Measurements from ENCODE around the gene ADRM1. TPM values are rescaled to one million over a fixed set of nuclear protein-coding genes. Genes with fewer than 3 reads are reported as not detected.

The ADRM1 gene, protein sequence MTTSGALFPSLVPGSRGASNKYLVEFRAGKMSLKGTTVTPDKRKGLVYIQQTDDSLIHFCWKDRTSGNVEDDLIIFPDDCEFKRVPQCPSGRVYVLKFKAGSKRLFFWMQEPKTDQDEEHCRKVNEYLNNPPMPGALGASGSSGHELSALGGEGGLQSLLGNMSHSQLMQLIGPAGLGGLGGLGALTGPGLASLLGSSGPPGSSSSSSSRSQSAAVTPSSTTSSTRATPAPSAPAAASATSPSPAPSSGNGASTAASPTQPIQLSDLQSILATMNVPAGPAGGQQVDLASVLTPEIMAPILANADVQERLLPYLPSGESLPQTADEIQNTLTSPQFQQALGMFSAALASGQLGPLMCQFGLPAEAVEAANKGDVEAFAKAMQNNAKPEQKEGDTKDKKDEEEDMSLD
- total RNA-seq (2014; rRNA removed; shearing (Covaris generic)): 160 and 174 TPM in 2 replicates

DNA sequence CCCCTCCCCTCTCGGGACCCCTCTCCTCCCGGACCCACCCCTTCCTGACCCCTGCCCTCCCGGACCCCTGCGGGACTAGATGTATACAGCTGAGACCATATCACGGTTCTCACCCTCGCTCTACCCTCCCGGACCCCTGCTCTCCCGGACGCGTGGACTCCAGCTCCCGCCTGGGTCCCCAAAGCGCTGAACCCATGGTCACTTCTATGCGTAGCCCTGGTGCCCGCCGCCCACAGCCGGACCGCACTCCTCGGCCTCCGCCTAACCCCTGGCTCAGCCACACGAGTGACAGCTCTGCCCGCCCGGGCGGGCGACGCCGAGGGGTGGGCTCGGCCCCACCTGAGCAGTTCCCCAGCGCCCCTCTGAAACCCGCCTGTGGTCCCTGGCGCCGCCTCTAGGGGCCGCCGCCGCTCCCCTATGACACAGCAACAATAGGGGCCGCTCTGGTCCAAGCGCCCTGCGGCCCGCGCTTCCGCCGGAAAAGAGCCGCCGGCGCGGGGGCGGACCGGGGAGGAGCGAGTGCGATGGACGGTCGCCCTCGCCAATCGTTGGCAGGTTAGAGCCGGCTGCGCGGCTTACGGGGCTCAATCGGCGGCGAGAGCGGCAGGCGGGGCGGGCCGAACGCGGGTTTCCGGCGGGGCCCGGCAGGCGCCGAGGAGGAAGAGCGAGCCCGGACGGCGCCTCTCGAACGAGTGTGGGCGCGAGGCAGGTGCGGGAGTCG, at the start of gene ADRM1:
TSS of gene ADRM1 (plus strand) at position 657 of the 721 bp plus-strand sequence. CDS start 572 bp downstream, outside the sequence.
- Histone ChIP-seq H3K27me3 (no peaks in the 10 kb centered on the region), H3K4me1 (peaks cover 7% of the 10 kb centered on the region), H3K27ac (peak within 1 kb of the TSS; percentile 71), H3K36me3 (peaks cover 41% of the 10 kb centered on the region), H3K4me3 (peak within 1 kb of the TSS; percentile 91), H3K9me3 (replicated peaks) (no peaks in the 10 kb centered on the region)
- DNase-seq: peak; percentile 99 to 100

DNA sequence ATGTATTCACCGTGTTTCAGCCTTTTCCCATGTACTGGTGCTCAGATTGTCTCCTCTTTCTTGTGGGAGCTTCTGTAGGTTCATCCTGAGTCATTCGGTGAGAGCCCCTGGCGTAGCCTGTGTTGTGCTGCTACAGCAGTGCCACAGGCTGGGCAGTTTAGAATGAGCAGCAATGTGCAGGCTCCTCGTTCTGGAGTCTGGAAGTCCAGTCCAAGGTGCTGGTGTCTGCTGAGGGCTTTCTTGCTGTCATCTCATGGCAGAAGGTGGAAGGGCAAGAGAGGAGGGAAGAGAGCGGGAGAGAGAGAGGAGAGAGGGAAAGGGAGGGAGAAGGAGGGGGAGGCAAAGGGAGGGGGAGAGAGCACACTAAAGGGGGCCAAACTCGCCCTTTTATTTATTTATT, 49.4 kb upstream of the ADRM1 start:
- Histone ChIP-seq H3K4me1 (no peaks in the 10 kb centered on the region), H3K27me3 (no peaks in the 10 kb centered on the region), H3K9me3 (replicated peaks) (no peaks in the 10 kb centered on the region), H3K36me3 (peaks cover 3% of the 10 kb centered on the region; the same call in 1 of the 2 replicates), H3K27ac (no peak overlapping the region), H3K4me3 (no peak overlapping the region)
- no peak for DNase-seq

DNA sequence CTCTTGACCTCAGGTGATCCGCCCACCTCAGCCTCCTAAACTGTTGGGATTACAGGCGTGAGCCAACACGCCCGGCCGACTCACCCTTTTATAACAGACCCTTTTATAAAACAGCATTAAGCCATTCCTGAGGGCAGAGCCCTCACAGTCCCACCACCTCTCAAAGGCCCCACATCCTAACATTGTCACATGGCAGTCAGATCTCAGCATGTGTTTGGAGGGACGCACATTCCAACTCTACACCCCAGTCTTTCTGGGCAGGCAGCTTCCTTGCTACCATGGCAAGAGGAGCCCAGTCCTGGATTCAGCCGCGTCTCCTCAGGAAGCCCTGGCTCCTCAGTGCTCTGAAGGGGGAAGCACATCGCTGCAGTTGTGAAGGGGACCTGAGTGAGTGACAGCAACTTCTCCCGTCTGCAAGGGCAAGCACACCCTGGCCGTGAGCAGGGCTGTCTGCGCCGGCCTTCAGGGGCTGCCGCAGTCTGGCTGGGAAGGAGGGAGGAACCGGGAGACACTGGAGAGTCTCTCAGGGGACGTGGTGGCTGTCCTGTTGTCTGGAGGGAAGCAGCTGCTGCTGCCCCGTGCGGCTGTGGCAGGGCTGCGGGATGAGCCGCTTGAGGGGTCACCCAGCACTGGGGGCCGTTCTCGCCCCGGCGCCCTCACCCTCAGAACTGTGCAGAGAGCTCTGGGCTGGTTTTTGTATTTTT, 48.6 kb upstream of the ADRM1 start:
- Histone ChIP-seq H3K27me3 (no peaks in the 10 kb centered on the region), H3K36me3 (peaks cover 3% of the 10 kb centered on the region), H3K9me3 (replicated peaks) (no peaks in the 10 kb centered on the region), H3K27ac (no peak overlapping the region), H3K4me3 (no peak overlapping the region), H3K4me1 (no peaks in the 10 kb centered on the region)
- peak in 1 of 2 experiments; percentile 56 for DNase-seq

DNA sequence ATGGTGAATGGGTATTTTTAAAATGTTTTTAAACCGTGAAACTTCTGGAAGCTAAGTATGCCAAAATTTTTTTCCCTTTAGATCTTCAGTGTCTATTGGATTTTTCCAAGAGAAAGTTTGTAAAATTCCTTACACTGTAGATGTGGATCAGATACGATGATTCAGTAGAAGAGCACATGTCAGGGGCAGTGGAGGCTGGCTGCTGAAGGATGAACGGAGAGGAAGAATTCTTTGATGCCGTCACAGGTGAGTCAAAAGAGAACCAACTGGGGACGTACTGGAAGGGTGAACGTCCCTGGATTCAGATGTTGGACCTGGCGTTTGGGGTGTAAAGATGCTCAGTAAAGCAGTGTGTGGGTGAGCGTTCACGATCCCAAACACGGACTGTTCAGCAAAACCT, 46.8 kb upstream of the ADRM1 start:
- no peak for DNase-seq
- Histone ChIP-seq H3K27ac (no peak overlapping the region), H3K27me3 (no peaks in the 10 kb centered on the region), H3K4me1 (no peaks in the 10 kb centered on the region), H3K9me3 (replicated peaks) (no peaks in the 10 kb centered on the region), H3K4me3 (no peak overlapping the region), H3K36me3 (peaks cover 16% of the 10 kb centered on the region)

DNA sequence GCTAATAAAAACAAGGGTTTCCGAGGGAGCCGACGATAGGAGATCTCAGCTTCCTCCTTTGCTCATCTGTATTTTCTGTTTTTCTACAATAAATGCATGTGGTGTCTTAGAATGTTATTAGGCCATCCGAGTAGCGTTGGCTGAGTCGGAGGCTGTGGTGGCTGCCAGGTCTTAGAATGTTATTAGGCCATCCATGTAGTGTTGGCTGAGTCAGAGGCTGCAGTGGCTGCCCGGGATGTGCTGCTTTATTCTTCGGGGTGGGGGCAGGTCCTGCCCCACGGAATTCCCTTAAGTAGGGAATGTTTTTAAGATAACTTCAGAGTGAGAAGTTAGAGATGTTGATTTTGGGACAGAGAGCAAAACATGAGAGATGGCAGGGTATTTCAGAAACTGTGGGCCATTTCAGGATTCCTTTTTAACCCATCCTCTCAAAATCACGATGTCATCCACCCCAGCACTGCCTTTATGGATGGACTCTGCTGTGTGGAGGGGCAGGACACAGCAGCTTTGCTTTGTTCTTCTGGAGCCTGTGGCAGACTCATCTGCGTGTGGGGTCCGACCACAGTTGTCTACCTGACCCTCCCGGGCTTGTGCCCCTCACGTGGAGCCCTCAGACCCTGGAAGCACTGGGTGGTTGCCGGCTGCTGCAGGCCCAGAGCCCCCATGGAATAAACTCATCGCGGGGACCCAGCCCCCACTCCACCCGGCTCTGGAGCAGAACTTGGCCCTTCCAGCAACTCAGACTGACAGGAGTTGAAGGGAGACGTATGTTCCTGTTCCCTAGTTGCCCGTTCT, 44.1 kb upstream of the ADRM1 start:
- Histone ChIP-seq H3K4me3 (no peak overlapping the region), H3K36me3 (peaks cover 23% of the 10 kb centered on the region)

DNA sequence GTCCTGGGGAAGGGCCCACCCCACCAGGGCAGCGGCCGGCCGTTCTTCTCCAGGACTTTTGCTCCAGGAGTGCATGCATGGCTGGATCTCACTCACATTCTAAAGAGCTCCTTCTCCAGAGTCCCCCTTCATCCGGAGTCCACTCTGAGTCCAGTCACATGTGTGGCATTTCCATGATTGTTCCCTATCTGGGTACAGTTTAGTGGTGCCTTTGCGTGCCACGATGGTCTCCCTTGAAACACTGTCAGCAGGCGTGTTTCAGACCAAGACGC, 43.6 kb upstream of the ADRM1 start:
- H3K9me3 ChIP-seq (replicated peaks): no peaks in the 10 kb centered on the region
- H3K36me3 ChIP-seq: peaks cover 23% of the 10 kb centered on the region
- H3K27ac ChIP-seq: no peak overlapping the region
- DNase-seq: no peak
- no peak overlapping the region for H3K4me3 ChIP-seq
- no peaks in the 10 kb centered on the region for H3K27me3 ChIP-seq
- no peaks in the 10 kb centered on the region for H3K4me1 ChIP-seq

More for the DNA sequence above, 44.1 kb upstream of the ADRM1 start:
- H3K9me3 ChIP-seq (replicated peaks): no peaks in the 10 kb centered on the region
- H3K4me1 ChIP-seq: no peaks in the 10 kb centered on the region
- H3K27me3 ChIP-seq: no peaks in the 10 kb centered on the region
- no peak overlapping the region for H3K27ac ChIP-seq
- no peak for DNase-seq

DNA sequence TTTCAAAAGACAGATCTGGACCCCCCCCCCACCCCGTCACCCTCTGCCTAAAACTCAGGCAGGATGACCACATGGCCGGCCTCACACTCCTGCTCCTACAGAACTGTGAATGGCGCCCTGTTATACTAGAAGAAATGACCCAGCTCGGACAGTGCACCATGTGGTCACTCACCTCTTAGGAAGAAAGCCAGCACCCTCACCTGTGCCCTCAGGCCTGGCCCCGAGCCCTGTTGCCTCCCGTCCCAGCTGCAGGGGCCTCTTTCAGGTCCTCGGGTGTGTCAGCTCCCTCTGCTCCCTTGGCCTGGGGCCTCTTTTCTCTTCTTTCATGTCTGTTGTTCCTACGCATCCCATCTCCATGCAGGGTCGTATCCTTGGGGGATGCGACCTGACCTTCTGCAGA, 40.7 kb upstream of the ADRM1 start:
- no peak for DNase-seq
- Histone ChIP-seq H3K9me3 (replicated peaks) (0 out of 2 replicates have a peak, but pooled peaks cover 5% of the 10 kb centered on the region), H3K4me3 (no peak overlapping the region), H3K4me1 (no peaks in the 10 kb centered on the region), H3K27me3 (no peaks in the 10 kb centered on the region), H3K27ac (no peak overlapping the region), H3K36me3 (peaks cover 44% of the 10 kb centered on the region)

DNA sequence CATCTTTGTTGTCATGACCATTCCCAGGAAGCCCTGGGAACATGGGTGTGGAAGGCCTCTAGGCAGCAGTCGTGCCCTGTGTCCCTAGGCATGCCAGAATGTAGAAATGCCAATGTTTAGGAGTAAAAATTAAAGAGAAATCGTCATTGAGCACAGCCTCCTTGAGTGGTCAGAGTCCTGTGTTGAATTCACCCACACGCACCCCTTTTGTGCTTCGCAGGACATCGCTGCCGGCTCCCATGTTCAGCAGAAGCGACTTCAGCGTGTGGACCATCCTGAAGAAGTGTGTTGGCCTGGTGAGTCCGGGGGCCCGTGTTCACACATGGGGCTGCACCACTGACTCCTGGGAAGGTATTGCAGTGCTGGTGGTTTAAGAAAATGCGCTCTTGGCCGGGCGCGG, 39.4 kb upstream of the ADRM1 start:
- no peak overlapping the region for H3K27ac ChIP-seq
- H3K27me3 ChIP-seq: no peaks in the 10 kb centered on the region
- H3K4me1 ChIP-seq: no peaks in the 10 kb centered on the region
- no peak overlapping the region for H3K4me3 ChIP-seq
- DNase-seq: no peak
- 0 out of 2 replicates have a peak, but pooled peaks cover 5% of the 10 kb centered on the region for H3K9me3 ChIP-seq (replicated peaks)
- peaks cover 46% of the 10 kb centered on the region for H3K36me3 ChIP-seq

DNA sequence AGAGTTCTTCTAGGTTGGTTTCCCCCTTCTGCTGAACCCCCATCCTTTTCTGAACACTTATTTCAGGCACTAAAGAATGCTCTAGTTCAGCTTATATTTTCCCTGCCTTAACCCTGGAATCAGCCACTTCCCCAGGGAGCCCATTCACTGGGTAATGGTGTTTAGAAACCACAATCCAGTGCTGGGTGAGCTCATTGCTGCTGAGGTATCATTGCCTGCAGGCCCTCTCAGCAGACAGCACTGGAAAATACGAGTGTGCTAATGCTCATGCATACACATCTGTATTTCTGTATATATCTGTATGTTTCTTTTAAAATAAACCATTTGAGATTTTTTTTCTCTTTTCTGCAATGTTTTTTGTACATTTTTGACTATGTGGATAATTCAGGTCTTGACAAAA, 37.4 kb upstream of the ADRM1 start:
- DNase-seq: no peak
- no peaks in the 10 kb centered on the region for H3K4me1 ChIP-seq
- H3K4me3 ChIP-seq: no peak overlapping the region
- H3K27me3 ChIP-seq: no peaks in the 10 kb centered on the region
- no peak overlapping the region for H3K27ac ChIP-seq
- 0 out of 2 replicates have a peak, but pooled peaks cover 5% of the 10 kb centered on the region for H3K9me3 ChIP-seq (replicated peaks)
- peaks cover 39% of the 10 kb centered on the region for H3K36me3 ChIP-seq

DNA sequence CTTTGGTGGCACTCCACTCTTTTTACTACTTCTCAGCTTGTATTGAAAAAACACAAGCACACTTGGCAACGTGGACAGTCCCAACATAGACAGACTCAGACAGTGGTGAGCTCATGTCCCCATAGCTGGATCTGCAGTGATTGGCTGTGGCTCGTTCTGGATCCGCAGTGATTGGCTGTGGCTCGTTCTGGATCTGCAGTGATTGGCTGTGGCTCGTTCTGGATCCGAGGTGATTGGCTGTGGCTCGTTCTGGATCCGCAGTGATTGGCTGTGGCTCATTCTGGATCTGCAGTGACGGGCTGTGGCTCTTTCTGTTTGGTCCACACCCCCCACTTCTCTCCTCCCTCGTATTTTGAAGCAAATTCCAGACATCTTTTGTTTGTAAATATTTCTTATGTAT, 36.5 kb upstream of the ADRM1 start:
- Histone ChIP-seq H3K4me3 (no peak overlapping the region), H3K27ac (no peak overlapping the region), H3K4me1 (no peaks in the 10 kb centered on the region), H3K36me3 (peaks cover 33% of the 10 kb centered on the region), H3K27me3 (no peaks in the 10 kb centered on the region), H3K9me3 (replicated peaks) (0 out of 2 replicates have a peak, but pooled peaks cover 5% of the 10 kb centered on the region)
- peak; percentile 47 to 51 for DNase-seq

DNA sequence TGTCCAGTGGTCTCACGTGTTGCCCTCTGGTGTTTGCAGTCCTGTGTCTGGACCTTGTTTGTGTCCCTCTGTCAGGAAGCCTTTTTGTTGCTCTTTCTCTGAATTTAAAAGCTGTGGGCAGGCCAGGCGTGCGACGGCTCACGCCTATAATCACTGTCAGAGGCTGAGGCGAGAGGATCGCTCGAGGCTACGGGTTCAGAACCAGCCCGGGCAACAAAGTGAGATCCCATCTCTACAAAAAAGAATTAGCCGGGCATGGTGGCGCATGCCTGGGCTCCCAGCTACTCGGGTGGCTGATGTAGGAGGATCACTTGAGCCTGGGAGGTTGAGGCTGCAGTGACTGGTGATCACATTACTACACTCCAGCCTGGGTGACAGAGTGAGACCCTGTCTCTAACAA, 35.9 kb upstream of the ADRM1 start:
- no peak overlapping the region for H3K27ac ChIP-seq

DNA sequence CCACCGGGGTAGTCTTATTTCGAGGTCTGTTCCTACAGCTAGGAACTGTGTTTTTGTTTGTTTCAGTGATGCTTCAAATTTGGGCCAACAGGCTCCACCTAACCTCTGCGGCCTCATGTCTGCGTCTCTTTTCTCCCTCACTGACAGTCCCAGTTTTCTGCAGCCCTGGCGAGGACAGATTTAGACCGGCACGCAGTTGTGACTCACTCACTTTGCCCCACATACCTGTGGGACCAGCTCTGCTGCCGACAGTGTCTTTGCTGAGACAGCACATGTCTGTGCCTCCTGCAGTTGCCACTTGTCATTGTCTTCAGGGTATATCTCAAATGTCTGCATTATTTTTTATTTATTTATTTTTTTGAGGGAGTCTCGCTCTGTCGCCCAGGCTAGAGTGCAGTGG, 35.3 kb upstream of the ADRM1 start:
- H3K4me3 ChIP-seq: no peak overlapping the region
- no peaks in the 10 kb centered on the region for H3K4me1 ChIP-seq
- H3K27ac ChIP-seq: no peak overlapping the region
- H3K36me3 ChIP-seq: peaks cover 31% of the 10 kb centered on the region
- DNase-seq: no peak
- H3K27me3 ChIP-seq: no peaks in the 10 kb centered on the region
- 0 out of 2 replicates have a peak, but pooled peaks cover 5% of the 10 kb centered on the region for H3K9me3 ChIP-seq (replicated peaks)

More for the DNA sequence above, 35.9 kb upstream of the ADRM1 start:
- Histone ChIP-seq H3K9me3 (replicated peaks) (0 out of 2 replicates have a peak, but pooled peaks cover 5% of the 10 kb centered on the region), H3K4me1 (no peaks in the 10 kb centered on the region), H3K36me3 (peaks cover 31% of the 10 kb centered on the region), H3K4me3 (no peak overlapping the region), H3K27me3 (no peaks in the 10 kb centered on the region)
- DNase-seq: no peak

DNA sequence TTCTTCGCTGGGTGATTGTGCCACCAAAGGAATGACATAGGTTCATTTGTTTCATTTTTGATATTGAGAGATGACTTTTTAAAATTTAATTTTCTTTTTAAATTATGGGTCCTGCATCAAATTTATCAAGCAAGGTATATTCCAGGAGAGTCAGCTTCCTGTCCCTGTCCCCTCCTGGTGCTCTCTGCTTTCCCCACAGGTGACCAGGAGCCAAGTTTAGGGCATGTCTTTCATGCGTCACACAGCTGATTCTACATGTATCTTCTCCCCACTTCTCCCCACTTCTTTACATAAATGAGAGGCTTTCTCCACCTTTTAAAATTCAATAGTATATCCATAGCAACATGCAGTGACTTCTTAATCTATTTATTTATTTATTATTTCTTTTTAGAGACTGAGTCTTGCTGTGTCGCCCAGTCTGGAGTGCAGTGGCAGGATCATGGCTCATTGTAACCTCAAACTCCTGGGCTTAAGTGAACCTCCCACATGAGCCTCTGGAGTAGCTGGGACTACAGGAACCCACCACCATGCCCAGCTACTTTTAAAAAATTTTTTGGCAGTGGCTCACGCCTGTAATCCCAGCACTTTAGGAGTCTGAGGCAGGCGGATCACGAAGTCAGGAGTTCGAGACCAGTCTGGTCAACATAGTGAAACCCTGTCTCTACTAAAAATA, 34.4 kb upstream of the ADRM1 start:
- H3K9me3 ChIP-seq (replicated peaks): 0 out of 2 replicates have a peak, but pooled peaks cover 5% of the 10 kb centered on the region
- no peaks in the 10 kb centered on the region for H3K27me3 ChIP-seq
- H3K4me1 ChIP-seq: no peaks in the 10 kb centered on the region
- DNase-seq: no peak
- peaks cover 31% of the 10 kb centered on the region for H3K36me3 ChIP-seq
- H3K27ac ChIP-seq: no peak overlapping the region
- H3K4me3 ChIP-seq: no peak overlapping the region

DNA sequence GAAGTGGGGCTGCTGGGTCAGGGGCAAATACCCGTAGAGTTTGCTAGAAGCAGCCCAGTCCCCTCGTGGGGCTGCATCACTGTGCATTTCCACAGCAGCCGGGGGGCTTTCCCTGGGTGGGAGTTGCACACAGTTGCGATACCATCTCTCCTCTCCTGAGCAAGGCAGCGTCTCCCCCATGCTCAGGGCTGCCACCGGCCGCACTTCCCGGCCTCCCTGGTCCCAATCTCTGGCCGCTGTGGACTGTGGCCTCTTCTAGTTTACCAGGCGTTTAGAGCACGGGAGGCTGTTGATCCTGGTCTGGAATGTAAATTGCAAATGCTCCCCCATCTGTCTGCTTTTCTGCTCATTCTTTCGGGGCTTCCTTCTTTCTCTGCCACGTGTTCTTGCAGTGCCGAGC, 33.4 kb upstream of the ADRM1 start:
- Histone ChIP-seq H3K27ac (no peak overlapping the region), H3K27me3 (no peaks in the 10 kb centered on the region), H3K9me3 (replicated peaks) (0 out of 2 replicates have a peak, but pooled peaks cover 5% of the 10 kb centered on the region), H3K4me1 (no peaks in the 10 kb centered on the region), H3K4me3 (no peak overlapping the region), H3K36me3 (peaks cover 30% of the 10 kb centered on the region)
- no peak for DNase-seq
